ENCODE data around the gene ATG10. TPM values are rescaled to one million over a fixed set of nuclear protein-coding genes. Genes with fewer than 3 reads are reported as not detected.

ATG10 gene
- total RNA-seq, 1 donor from 2014 or later, result 6.4 TPM

DNA sequence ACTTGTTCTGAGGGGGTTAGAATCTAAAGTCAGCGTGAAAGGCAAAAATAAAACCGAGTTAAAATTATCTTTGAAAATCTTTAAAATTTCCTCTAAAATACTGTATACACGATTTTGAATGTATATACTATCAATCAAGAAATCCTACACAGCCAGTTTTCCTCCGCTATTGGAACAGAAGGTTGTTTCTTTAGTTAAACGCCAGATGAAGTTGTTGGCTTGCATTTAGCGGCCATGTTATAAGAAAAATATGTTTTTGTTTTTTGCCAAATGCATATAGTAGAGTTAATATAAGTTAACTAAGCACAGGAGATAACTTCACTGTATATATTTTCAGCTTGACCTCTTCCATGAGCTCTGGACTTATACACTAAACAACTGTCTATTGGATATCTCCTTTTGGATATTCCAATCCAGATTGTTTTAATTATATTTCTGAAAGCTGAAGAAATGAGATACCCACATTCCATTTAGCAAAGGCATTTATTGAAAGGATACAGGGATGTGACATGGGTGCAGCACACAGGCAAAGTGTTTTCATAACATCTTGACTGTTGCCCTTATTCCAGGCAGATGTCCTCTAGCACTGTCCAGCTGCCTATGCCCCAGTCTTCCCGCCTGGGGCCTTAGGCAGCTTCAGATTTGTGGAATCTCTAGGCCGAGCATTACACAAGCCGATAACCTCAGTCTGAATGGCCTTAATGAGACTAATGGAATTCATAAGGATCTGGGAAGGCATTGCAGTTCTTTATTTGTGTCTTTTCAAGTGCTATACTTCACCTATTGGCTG lies 10.0 kb upstream of the ATG10 start:
- H3K36me3 ChIP-seq (ENCODE audit: control insufficient read depth, insufficient read depth, low read length), result no peaks in the 10 kb centered on the region
- DNase-seq (ENCODE audit: low read depth), result no peak
- no peaks in the 10 kb centered on the region for H3K27me3 ChIP-seq (ENCODE audit: control insufficient read depth, insufficient read depth, low read length)
- no peak overlapping the region for H3K4me3 ChIP-seq (ENCODE audit: low read depth, low read length)
- TF ChIP-seq, protein P1, sequence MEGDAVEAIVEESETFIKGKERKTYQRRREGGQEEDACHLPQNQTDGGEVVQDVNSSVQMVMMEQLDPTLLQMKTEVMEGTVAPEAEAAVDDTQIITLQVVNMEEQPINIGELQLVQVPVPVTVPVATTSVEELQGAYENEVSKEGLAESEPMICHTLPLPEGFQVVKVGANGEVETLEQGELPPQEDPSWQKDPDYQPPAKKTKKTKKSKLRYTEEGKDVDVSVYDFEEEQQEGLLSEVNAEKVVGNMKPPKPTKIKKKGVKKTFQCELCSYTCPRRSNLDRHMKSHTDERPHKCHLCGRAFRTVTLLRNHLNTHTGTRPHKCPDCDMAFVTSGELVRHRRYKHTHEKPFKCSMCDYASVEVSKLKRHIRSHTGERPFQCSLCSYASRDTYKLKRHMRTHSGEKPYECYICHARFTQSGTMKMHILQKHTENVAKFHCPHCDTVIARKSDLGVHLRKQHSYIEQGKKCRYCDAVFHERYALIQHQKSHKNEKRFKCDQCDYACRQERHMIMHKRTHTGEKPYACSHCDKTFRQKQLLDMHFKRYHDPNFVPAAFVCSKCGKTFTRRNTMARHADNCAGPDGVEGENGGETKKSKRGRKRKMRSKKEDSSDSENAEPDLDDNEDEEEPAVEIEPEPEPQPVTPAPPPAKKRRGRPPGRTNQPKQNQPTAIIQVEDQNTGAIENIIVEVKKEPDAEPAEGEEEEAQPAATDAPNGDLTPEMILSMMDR (IDR thresholded peaks at IDR 0.05; ENCODE audit: insufficient read depth, low read length, poor library complexity, severe bottlenecking), result no peak

DNA sequence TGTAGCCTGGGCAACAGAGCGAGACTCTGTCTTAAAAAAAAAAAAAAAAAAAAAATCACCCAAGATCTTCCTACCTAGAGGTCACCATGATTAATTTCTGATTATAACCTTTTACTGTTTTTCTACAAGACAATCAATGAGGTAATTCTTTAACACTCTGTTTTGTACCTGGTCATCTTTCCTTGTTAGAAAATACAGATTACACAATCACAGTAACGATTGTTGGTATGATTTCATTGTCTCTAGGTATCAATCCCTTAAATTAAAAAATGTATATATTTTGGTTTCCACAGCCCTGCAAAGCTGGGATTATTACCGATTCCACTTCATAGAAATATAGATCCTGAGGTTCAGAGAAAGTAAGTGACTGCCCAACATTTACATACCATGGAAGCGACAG lies 8.3 kb upstream of the ATG10 start:
- no peak for DNase-seq (ENCODE audit: low read depth)
- Histone ChIP-seq H3K4me3 (ENCODE audit: low read depth, low read length) (no peak overlapping the region), H3K27me3 (ENCODE audit: control insufficient read depth, insufficient read depth, low read length) (no peaks in the 10 kb centered on the region), H3K36me3 (ENCODE audit: control insufficient read depth, insufficient read depth, low read length) (no peaks in the 10 kb centered on the region)
- TF ChIP-seq, protein P1 (IDR thresholded peaks at IDR 0.05; ENCODE audit: insufficient read depth, low read length, poor library complexity, severe bottlenecking), result no peak

DNA sequence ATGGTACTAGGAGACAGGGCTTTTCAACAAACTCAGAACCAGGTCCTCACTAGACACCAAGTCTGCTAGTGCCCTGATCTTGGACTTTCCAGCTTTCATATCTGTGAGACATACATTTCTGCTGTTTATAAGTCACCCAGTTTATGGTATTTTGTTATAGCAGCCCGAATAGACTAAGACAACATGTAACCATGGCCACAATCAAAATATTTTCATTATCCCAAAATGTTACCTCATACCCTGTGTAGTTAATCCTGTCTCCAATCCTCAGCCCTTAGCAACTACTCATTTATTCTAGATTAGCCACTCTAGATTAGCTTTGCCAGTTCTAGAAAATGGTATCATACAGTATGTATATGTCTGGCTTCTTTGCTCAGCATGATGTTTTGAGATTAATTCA lies 6.3 kb upstream of the ATG10 start:
- Histone ChIP-seq H3K36me3 (ENCODE audit: control insufficient read depth, insufficient read depth, low read length) (no peaks in the 10 kb centered on the region), H3K27me3 (ENCODE audit: control insufficient read depth, insufficient read depth, low read length) (no peaks in the 10 kb centered on the region), H3K4me3 (ENCODE audit: low read depth, low read length) (no peak overlapping the region)
- no peak for DNase-seq (ENCODE audit: low read depth)
- TF ChIP-seq, protein P1 (IDR thresholded peaks at IDR 0.05; ENCODE audit: insufficient read depth, low read length, poor library complexity, severe bottlenecking), result no peak

DNA sequence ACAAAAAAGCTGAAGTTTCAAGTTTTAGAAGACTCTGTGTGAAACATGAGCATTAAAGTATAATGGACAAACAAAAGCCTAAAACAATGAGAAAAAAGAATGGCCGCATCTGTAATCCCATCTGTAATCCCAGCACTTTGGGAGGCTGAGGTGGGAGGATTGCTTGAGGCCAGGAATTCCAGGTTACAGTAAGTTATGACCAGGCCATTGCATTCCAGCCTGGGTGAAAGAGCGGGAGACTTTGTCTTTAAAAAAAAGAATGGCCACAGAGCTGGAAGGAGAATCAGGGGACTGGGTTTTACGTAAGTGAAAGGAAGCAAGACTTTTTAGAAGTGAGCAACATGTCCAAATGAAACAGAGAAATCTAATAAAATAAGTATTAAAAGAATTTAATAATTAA lies 2.6 kb upstream of the ATG10 start:
- TF ChIP-seq, protein P1 (IDR thresholded peaks at IDR 0.05; ENCODE audit: insufficient read depth, low read length, poor library complexity, severe bottlenecking), result no peak
- no peak overlapping the region for H3K4me3 ChIP-seq (ENCODE audit: low read depth, low read length)
- H3K27me3 ChIP-seq (ENCODE audit: control insufficient read depth, insufficient read depth, low read length), result no peaks in the 10 kb centered on the region
- no peak for DNase-seq (ENCODE audit: low read depth)
- H3K36me3 ChIP-seq (ENCODE audit: control insufficient read depth, insufficient read depth, low read length), result no peaks in the 10 kb centered on the region

DNA sequence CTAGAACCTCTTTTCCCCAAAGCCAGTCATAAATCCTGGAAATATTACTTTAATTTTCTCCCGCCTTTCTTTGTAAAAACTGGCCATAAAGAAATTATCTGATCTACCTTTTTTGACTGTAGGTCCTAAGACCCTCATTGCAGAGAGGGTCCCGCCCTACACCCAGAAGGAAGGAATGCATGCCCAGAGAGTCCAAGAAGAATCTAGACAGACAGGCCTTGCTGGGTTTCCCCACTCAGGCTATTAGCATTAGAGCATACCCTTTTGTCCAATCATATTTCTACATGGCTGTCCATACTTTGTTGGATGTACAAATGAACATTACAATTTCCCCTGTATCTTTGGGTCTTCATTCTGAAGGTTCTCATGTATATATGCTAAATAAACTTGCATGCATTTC lies 1.9 kb upstream of the ATG10 start:
- no peaks in the 10 kb centered on the region for H3K27me3 ChIP-seq (ENCODE audit: control insufficient read depth, insufficient read depth, low read length)

More for the DNA sequence above, 1.9 kb upstream of the ATG10 start:
- no peak overlapping the region for H3K4me3 ChIP-seq (ENCODE audit: low read depth, low read length)
- H3K36me3 ChIP-seq (ENCODE audit: control insufficient read depth, insufficient read depth, low read length), result no peaks in the 10 kb centered on the region
- TF ChIP-seq, protein P1 (IDR thresholded peaks at IDR 0.05; ENCODE audit: insufficient read depth, low read length, poor library complexity, severe bottlenecking), result no peak
- DNase-seq (ENCODE audit: low read depth), result no peak
